ENCODE measurements around the gene UGT1A8.
"Not testable (repeated sequence)": the region's sequence is repeated elsewhere in the genome, so short reads cannot be mapped to it uniquely, and the experiment has no call there.

UGT1A8 gene

DNA sequence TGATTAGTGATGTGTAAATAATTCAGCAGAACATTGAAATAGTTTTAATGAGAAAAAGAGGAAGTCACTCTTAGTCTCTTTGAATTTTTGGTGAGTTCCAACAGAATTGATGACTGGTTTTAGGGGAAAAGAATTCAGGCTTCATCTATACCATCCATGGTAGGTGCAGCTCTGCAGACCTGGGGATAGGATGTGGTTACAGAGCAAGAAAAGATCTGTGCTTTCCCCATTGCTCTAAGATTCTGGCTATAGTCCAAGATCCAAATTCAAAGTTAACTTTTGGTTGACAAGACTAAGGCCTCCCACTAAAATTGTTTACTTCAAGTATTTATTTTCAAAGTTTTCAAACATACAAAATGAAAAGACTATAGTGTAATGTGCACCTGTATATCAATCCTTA, 22.4 kb downstream of the UGT1A8 start:
- no peak for DNase-seq (ENCODE audit: low read depth in 2 of 2)

GRCh38 chr2:233643128-233643527, 25.7 kb downstream of the UGT1A8 start:
- no peak for DNase-seq (ENCODE audit: low read depth in 2 of 2)

- DNase-seq (ENCODE audit: low read depth in 2 of 2), result not testable (repeated sequence)
These were observed 28.6 kb downstream of the UGT1A8 start for GRCh38 chr2:233646033-233646432.

- no peak for DNase-seq (ENCODE audit: low read depth in 2 of 2)
These were observed 33.5 kb downstream of the UGT1A8 start for GRCh38 chr2:233650981-233651380.

- no peak for DNase-seq (ENCODE audit: low read depth in 2 of 2)
These were observed 34.0 kb downstream of the UGT1A8 start for GRCh38 chr2:233651430-233651829.

DNA sequence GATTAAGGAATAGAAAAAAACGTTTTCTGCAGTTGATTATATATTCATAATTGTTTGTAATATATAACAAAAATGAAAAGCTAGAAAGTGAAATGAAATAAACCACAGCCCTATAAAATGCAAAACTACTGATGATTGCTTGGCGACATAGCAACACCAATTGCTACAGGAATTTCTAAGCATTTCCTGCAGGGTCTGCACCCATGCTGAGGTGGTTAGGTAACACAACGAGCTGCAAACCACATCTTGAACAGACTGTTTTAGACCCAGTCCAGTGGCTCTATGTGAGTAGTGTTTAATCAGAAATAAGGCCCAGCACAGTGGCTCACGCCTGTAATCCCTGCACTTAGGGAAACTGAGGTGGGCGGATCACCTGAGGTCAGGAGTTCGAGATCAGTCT, 37.1 kb downstream of the UGT1A8 start:
- DNase-seq (ENCODE audit: low read depth in 2 of 2), result no peak

DNA sequence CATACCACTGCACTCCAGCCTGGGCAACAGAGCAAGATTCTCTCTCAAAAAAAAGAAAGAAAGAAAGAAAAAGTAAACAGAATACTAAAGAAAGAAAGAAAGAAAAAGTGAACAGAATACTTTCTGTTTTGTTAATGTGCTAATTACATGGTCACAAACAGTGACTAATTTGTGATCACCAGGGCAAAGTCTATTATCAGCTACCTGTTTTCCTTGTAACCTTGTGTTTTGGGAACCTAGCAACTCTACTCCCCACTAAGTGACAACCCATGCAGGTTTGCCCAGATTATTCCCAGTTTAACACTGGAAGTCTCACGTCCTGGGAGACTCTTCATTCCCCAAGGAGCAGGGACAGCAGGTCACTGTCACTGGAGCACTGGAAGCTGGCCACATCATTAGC, 37.6 kb downstream of the UGT1A8 start:
- DNase-seq (ENCODE audit: low read depth in 2 of 2), result no peak

DNA sequence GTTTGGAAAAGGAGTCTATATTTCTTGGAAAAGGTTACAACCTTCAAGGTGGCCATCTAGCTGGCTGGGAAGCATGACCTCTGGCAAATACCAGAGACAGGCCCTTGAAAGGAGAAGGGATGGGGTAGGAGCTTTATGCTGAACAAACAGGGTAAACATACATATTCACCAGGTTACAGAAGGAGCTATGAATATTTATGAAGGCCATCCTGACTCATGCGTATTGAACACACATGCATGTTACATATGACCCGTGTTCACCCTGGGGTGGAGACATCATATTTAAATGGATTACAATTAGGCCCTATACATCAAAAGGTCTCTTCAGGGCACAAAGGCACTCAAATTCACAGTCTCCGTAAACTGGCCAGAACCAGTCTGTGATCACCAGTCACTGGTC, 38.5 kb downstream of the UGT1A8 start:
- DNase-seq (ENCODE audit: low read depth in 2 of 2), result not testable (repeated sequence)

- no peak for DNase-seq (ENCODE audit: low read depth in 2 of 2)
These were observed 39.0 kb downstream of the UGT1A8 start for GRCh38 chr2:233656443-233656842.

- DNase-seq (ENCODE audit: low read depth in 2 of 2), result no peak
These were observed 41.2 kb downstream of the UGT1A8 start for GRCh38 chr2:233658610-233659009.

- DNase-seq (ENCODE audit: low read depth in 2 of 2), result no peak
These were observed 46.5 kb downstream of the UGT1A8 start for GRCh38 chr2:233663911-233664310.

DNA sequence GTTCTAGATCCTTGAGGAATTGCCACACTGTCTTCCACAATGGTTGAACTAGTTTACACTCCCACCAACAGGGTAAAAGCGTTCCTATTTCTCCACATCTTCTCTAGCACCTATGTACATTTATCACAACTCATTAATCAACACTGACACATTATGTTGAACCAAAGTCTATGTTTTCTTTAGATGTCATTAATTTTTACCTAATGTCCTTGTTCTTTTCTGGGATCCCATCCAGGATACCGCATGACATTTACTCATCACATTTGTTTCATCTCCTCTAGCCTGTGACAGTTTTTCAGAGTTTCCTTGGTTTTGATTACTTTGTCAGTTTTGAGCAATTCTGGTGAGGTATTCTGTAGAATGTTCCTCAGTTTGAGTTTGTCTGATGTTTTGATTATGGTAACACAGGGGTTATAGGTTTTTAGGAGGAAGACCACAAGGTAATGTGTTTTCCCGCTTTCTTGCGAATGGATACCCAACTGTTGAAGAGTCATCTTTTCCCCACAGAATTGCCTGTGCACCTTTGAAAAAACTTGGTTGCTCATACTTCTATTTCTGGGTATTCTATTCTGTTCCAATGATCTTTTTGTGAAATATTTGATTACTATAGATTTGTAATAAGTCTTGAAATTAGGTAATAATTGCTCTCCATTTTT, 51.3 kb downstream of the UGT1A8 start:
- DNase-seq (ENCODE audit: low read depth in 2 of 2), result no peak

- DNase-seq (ENCODE audit: low read depth in 2 of 2), result no peak
These were observed 54.1 kb downstream of the UGT1A8 start, which contains the start of gene UGT1A9 for GRCh38 chr2:233671290-233672161. TSS of gene UGT1A9 (plus strand) at chr2:233671898. CDS start at chr2:233671935, 37 bp downstream.

GRCh38 chr2:233672886-233673285, 55.5 kb downstream of the UGT1A8 start:
- DNase-seq (ENCODE audit: low read depth in 2 of 2), result no peak

GRCh38 chr2:233673896-233674295, 56.5 kb downstream of the UGT1A8 start:
- no peak for DNase-seq (ENCODE audit: low read depth in 2 of 2)

- DNase-seq (ENCODE audit: low read depth in 2 of 2), result no peak
These were observed 56.9 kb downstream of the UGT1A8 start for GRCh38 chr2:233674314-233674713.

GRCh38 chr2:233674995-233675394, 57.6 kb downstream of the UGT1A8 start:
- DNase-seq (ENCODE audit: low read depth in 2 of 2), result no peak

GRCh38 chr2:233676046-233676445, 58.6 kb downstream of the UGT1A8 start:
- no peak for DNase-seq (ENCODE audit: low read depth in 2 of 2)

DNA sequence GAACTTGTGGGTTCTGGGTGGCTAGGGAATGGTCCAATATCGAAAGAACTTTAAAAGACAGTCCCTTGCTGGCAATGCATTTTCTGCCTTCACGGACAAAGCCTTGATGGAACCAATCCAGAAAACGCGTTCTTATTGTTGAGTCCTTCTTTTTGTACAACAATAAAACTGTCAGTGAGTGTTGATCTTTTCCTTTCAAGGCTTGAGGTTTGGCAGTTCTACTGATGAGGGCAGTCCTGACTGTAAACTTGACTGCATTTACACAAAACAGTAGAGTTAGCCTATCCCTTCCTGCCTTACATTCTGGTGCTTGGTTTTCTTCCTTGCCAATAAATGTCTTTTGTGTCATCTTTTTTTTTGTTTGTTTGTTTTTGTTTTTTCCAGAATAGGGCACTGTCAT, 61.8 kb downstream of the UGT1A8 start:
- no peak for DNase-seq (ENCODE audit: low read depth in 2 of 2)

DNA sequence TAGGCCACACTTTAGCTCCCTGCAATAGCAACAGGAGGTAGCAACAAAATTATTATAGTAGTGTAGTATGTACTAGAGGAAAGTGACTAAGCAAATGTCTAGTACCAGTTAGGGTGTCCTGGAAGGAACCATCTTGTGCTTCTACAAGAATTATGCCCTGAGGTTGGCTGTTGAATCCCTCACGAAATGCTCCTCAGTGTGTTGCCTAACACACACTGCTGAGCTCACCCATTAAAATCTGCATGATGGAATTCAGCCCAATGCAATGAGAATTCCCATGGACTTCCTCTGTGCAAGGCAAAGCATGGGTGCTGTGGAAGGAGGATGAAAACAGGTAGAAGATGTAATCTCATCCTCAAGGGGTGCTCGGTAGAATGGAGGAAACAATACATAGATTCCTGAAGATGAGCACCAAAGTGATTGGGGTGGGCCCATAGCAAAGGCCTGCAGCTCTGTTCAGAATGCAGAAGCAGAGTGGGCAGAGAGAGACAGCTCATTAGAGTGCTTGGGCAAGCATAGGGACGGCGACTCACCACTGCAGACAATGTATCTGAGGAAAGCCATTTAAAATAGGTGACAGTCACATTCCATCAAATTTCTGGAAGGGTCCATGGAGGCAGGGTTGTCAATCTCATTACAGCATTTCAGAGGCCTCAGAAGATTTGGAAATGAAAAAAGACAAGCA, 63.1 kb downstream of the UGT1A8 start:
- DNase-seq (ENCODE audit: low read depth in 2 of 2), result no peak

DNA sequence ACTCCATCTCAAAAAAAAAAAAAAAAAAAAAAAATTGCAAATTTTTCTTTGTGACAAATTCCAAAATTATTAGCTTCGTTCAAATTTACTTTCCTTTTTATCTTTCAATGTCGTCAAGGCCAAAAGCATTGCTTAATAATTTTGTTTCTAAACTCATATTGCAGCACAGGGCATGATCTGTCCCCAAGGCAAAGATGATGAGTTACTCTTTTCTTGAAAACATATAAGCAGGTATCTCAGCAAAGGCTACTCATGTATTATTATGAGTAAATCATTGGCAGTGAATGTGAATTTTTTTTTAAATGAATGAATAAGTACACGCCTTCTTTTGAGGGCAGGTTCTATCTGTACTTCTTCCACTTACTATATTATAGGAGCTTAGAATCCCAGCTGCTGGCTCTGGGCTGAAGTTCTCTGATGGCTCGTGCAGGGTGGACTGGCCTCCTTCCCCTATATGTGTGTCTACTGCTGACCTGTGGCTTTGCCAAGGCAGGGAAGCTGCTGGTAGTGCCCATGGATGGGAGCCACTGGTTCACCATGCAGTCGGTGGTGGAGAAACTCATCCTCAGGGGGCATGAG, 64.2 kb downstream of the UGT1A8 start, which contains the start of gene UGT1A7:
Gene UGT1A7, plus strand, starts transcription at position 381 of the 579 bp plus-strand sequence. Its CDS starts 37 bp downstream, at position 418.
- DNase-seq (ENCODE audit: low read depth in 2 of 2), result no peak

- DNase-seq (ENCODE audit: low read depth in 2 of 2), result no peak
These were observed 67.2 kb downstream of the UGT1A8 start for GRCh38 chr2:233684640-233685039.
